IPS-15b (cell line): ENCODE data around the gene CUX1.

Experiments used
- H3K27me3 ChIP-seq: one replicate; pipeline ENCODE4 v1.6.1; 2013; ENCODE audit warnings: low read length; ENCODE audit not compliant: control insufficient read depth, insufficient read depth
- H3K36me3 ChIP-seq: one replicate; pipeline ENCODE4 v1.6.1; 2013; ENCODE audit warnings: low read length; ENCODE audit not compliant: control insufficient read depth, insufficient read depth
- H3K4me1 ChIP-seq: one replicate; pipeline ENCODE4 v1.6.1; 2013; ENCODE audit warnings: mild to moderate bottlenecking, low read length; ENCODE audit not compliant: control insufficient read depth, insufficient read depth
- H3K4me3 ChIP-seq: one replicate; pipeline ENCODE4 v1.5.1; 2013; ENCODE audit warnings: low read depth, low read length
- H3K9ac ChIP-seq: one replicate; pipeline ENCODE4 v1.6.1; 2013; ENCODE audit warnings: low read depth, mild to moderate bottlenecking, low read length
- H3K9me3 ChIP-seq: one replicate; pipeline ENCODE4 v1.6.1; 2013; ENCODE audit warnings: mild to moderate bottlenecking, low read length; ENCODE audit not compliant: control insufficient read depth, insufficient read depth

The CUX1 gene

DNA sequence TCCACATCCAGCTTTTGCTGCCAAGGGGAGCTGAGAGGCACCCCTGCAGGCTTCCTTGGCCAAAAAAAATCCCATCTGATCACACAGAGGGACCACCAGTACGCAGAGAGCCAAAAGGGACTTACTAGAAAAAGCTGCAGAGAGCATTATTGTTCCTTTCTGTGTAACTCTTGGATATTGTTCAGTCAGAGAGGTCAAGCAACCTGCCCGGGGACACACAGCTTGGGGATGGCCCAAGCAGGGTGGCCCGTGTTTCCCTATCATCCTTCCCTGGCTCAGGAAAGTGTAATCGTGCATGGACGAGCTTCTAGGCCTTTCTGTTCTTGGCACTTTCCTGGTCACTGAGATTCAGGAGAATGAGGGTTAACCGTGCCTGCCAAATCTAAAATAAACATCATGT is 385.1 kb downstream of the CUX1 start:
- no peaks in the 10 kb centered on the region for H3K27me3 ChIP-seq
- H3K9ac ChIP-seq: no peak overlapping the region
- no peak overlapping the region for H3K4me3 ChIP-seq
- peaks cover 41% of the 10 kb centered on the region for H3K36me3 ChIP-seq
- H3K4me1 ChIP-seq: no peaks in the 10 kb centered on the region
- H3K9me3 ChIP-seq: no peaks in the 10 kb centered on the region

DNA sequence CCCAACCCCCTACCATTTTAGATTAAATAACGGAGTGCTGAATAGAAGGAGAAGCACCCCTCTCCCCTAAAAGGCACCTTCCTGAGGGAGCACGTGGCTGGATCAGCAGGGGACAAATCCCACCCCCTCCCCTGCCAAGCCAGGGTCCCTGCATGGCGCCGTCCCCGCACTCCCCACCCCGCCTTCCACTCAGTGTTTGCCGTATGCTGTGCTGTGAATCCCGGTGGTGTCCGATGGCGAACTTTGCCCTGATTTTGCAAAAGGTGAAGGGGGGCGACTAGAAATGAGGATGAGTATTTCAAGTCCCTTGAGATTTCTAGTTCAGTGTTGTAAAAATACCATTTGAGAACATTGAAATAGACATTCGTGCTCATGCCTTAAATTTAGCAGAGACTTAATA is 385.8 kb downstream of the CUX1 start:
- Histone ChIP-seq H3K27me3 (no peaks in the 10 kb centered on the region), H3K36me3 (peaks cover 41% of the 10 kb centered on the region), H3K9me3 (no peaks in the 10 kb centered on the region), H3K9ac (no peak overlapping the region), H3K4me1 (no peaks in the 10 kb centered on the region), H3K4me3 (no peak overlapping the region)

DNA sequence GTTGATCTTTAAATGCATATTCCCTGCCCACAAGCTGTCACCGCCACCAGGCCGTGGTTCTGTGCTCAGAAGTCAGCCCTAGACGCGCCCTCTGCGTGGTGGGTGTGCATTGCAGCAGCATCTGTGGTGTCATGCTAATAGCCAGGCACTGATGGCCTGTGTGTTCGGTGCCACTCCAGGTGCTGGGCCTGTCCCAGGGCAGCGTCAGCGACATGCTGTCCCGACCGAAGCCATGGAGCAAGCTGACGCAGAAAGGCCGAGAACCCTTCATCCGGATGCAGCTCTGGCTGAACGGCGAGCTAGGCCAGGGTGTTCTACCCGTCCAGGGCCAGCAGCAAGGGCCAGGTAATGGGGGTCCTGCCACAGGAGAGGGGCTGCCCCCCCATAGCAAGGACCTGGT is 386.8 kb downstream of the CUX1 start:
- Histone ChIP-seq H3K27me3 (no peaks in the 10 kb centered on the region), H3K4me3 (no peak overlapping the region), H3K9me3 (no peaks in the 10 kb centered on the region), H3K36me3 (peaks cover 41% of the 10 kb centered on the region), H3K9ac (no peak overlapping the region), H3K4me1 (no peaks in the 10 kb centered on the region)

DNA sequence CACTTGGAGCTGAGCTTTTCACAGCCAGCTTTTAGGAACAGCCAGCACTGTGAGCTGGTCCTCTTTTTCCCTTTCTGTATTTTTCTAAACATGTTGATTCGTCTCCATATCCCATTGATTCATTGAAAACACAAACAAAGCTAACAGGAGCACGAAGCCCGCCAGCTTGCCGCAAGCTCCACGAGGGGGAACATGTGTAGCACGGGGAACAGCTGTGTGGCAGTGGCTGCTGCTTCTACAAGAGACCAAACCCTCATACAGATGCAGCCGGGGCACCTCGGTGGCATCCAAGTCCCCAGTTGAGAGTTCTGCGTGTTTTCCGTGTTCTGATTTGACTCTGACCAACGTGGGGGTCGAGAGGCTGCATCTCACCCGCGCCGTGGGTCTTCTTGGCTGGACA is 388.5 kb downstream of the CUX1 start:
- H3K9me3 ChIP-seq: no peaks in the 10 kb centered on the region
- H3K27me3 ChIP-seq: no peaks in the 10 kb centered on the region
- H3K4me3 ChIP-seq: no peak overlapping the region
- H3K4me1 ChIP-seq: no peaks in the 10 kb centered on the region
- H3K36me3 ChIP-seq: peaks cover 43% of the 10 kb centered on the region
- no peak overlapping the region for H3K9ac ChIP-seq

DNA sequence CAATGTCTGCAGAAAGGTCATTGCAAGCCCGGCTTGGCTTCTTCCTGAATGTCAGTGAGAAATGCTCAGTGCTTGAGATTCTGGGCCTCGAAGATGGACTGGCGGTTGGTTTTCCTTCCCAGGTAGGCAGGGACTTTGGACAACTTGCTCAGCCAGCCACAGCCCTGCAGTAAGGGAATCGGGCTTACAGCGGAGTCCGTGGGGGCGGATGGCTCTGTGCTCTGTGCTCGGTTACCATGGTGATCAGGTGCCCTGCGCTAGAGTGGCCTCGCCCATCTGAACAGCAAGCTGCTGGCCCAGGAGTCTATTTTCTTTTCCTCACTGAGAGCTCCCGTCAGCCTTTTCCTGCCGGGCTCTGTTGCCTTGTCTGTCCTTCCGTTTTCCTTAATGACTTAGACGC is 391.4 kb downstream of the CUX1 start:
- no peaks in the 10 kb centered on the region for H3K9me3 ChIP-seq
- H3K36me3 ChIP-seq: peaks cover 27% of the 10 kb centered on the region
- no peaks in the 10 kb centered on the region for H3K27me3 ChIP-seq
- H3K4me1 ChIP-seq: no peaks in the 10 kb centered on the region
- H3K9ac ChIP-seq: no peak overlapping the region
- no peak overlapping the region for H3K4me3 ChIP-seq

DNA sequence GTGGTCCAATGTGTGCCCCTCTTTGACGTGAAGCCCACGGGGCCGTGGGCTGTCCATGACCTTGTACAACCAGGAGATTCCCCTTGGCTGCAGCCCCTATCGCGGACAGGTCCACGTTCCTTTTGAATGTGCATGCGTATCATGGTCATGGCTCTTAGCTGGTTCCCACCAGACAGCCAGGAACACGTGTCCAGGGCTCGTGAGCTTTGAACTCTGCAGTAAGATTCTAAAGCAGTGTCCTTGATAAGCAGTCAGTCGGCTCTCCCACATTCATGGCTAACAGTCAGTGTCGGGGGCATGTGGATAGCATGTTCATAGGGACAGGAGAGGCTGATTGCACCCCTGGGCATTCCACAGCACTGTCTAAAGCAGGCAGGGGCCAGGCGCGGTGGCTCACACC is 393.4 kb downstream of the CUX1 start:
- Histone ChIP-seq H3K4me3 (no peak overlapping the region), H3K4me1 (no peaks in the 10 kb centered on the region), H3K36me3 (peaks cover 18% of the 10 kb centered on the region), H3K27me3 (no peaks in the 10 kb centered on the region), H3K9me3 (no peaks in the 10 kb centered on the region), H3K9ac (no peak overlapping the region)

DNA sequence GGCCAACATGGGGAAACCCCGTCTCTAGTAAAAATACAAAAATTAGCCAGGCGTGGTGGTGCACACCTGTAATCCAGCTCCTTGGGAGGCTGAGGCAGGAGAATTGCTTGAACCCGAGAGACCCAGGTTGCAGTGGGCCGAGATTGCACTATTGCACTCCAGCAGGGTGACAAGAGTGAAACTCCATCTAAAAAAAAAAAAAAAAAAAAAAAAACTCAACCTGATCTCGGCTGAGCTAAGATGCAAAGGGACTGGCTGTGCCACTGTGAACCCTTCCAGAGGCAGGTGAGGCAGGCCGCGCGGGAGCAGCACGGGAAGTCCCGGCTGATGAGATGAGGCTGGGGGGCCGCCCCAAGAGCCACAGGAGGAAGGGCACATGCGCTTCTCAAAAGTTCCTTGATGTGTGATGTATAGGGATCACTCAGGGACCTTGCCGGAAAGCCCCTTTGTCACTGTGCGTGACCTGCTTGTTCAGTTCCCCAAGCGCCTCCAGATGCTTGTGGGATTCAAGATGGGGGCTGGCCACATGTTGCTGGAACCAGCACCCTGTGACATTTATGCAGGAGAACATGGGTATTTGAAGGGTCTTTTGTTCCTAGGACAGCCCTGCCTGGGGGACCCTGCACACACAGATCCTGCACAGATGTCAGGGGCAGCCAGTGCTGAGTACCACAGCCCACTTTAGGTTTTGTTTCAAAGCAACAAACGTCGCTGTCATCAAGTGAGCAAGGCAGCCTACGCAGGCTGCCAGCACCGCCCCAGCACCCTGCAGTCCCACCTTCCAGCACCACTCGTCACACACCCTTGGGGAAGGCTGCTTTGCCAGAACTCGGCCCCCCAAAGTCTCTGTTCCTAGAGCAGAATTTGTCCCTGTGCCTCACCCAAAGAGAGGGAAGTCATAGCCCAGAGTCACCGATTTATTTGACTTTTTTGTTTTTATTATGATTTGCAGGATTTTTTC is 394.4 kb downstream of the CUX1 start:
- Histone ChIP-seq H3K27me3 (no peaks in the 10 kb centered on the region), H3K9me3 (no peaks in the 10 kb centered on the region), H3K4me3 (no peak overlapping the region), H3K9ac (no peak overlapping the region), H3K36me3 (peaks cover 16% of the 10 kb centered on the region), H3K4me1 (no peaks in the 10 kb centered on the region)

DNA sequence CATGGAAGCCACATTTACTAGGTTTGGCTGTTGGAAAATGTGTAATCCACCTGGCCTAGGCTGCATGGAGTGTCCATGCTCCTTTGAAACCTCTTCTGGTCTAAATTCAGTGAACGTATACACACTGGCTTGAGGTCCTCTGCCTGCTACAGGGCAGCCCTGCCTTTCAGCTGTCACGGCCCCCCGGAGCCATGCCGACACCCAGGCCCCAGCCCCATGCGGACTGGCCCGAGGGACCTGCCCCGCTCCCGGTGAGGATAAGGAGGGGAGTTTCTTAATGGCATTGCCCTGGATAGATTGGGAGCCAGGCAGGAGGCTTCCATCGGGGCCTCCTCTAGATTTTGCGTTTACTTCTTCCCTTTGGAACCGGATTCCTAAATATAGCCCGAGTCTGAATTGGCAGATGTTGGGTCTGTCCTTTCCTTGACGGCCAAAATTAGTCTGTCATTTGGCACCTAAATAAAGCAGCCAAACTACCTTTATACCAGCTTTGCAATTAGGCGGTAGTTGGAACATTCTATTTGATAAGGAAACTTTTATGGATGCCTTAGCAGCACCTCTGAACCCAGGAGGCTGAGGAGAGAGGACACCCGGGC is 397.1 kb downstream of the CUX1 start:
- Histone ChIP-seq H3K27me3 (no peaks in the 10 kb centered on the region), H3K9me3 (no peaks in the 10 kb centered on the region), H3K9ac (no peak overlapping the region), H3K4me3 (no peak overlapping the region), H3K36me3 (peaks cover 11% of the 10 kb centered on the region), H3K4me1 (no peaks in the 10 kb centered on the region)

DNA sequence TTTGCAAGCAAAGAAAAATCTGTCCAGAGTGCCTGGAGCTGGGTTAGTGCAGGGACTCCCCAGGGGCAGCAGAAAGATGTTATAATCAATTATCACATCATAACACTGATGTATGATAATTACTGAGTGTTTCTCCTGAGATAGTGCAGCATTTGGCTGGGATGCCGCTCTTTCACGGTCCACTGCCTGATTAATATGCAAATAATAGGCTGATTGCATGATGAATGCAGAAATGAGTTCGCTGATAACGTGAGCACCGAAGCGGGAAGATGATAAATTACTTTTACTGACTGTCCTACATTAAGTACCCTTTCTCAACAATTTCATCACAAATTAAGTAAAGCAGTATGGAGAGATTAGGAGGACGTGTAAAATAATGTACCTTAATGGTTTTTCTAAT is 397.8 kb downstream of the CUX1 start:
- H3K27me3 ChIP-seq: no peaks in the 10 kb centered on the region
- H3K4me3 ChIP-seq: no peak overlapping the region
- no peaks in the 10 kb centered on the region for H3K9me3 ChIP-seq
- H3K36me3 ChIP-seq: peaks cover 14% of the 10 kb centered on the region
- H3K4me1 ChIP-seq: no peaks in the 10 kb centered on the region
- no peak overlapping the region for H3K9ac ChIP-seq

DNA sequence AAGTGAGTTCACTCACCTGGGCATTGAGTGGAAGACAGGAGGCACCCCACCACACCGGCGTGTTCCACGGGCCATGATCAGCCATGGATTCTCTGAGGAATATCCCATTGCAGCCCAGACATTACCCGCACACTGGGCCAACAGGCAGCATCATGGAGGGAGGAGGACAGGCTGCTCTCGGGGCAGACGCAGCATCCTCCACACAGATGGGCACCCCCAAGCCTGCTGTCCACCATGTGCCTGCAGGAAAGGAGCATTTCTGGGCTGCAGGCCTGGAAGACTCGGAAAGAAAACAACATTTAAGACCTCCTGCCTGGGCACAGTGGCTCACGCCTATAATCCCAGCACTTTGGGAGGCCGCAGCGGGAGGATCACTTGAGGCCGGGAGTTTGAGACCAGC is 398.3 kb downstream of the CUX1 start:
- Histone ChIP-seq H3K4me1 (no peaks in the 10 kb centered on the region), H3K9ac (no peak overlapping the region), H3K36me3 (peaks cover 10% of the 10 kb centered on the region), H3K4me3 (no peak overlapping the region), H3K27me3 (no peaks in the 10 kb centered on the region), H3K9me3 (no peaks in the 10 kb centered on the region)

DNA sequence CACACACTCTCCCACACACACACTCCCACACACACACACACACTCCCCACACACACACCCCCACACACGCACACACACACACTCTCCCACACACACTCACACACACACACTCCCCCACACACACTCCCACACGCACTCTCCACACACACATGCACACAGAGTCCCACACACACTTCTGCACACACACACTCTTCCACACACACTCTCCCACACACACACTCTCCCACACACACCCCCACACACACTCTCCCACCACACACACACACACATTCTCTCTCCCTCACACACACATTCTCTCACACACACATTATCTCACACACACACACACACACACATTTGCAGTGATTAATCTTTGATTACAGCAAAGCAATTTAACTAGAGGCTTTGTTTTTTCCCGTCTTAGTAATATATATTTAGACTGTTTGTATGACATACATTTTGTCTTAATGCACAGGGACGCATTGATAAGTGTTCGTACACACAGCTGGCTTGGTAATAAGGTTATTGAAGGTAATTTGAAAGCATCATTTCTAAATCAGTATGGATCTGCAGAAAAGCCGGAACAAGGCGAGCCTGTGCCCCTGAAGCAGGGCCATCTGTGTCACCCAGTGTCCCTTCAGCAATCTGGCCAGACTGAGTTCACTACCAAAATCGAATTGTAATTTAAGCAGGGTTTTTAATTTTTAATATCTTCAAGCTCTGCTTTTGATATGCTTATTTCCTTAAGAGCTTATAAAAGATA is 399.3 kb downstream of the CUX1 start:
- H3K4me3 ChIP-seq: no peak overlapping the region
- H3K9me3 ChIP-seq: no peaks in the 10 kb centered on the region
- peaks cover 6% of the 10 kb centered on the region for H3K36me3 ChIP-seq

More for the DNA sequence above, 399.3 kb downstream of the CUX1 start:
- Histone ChIP-seq H3K9ac (no peak overlapping the region), H3K4me1 (no peaks in the 10 kb centered on the region), H3K27me3 (no peaks in the 10 kb centered on the region)
